ENCODE data around the gene CCDC83. TPM values are rescaled to one million over a fixed set of nuclear protein-coding genes. Genes with fewer than 3 reads are reported as not detected.
A peak's percentile ranks its signal among the peaks of the same experiment; 100 is the strongest.

Gene CCDC83
- not detected in 2 replicates for total RNA-seq

DNA sequence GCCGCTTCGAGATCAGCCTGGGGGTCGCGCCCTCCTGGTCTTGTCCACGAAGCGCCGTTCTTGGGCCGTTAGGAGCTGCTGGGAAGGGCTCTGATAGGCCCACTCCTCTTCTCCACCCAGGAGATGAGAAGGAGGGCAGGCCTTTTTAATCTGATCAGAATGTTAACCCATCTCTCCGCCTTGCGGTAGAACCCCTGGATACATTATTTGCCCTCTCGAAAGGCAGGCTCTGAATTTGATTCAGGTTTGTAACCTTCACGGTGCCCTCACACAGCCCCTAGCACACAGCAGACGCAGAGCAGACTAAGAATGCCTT lies at the start of gene CCDC83:
CCDC83 (plus strand) TSS at position 43 of the 316 bp plus-strand sequence. CDS start 9,741 bp downstream, outside the sequence.
- DNase-seq (ENCODE audit: extremely low read depth, low read depth, low spot score), result no peak

DNA sequence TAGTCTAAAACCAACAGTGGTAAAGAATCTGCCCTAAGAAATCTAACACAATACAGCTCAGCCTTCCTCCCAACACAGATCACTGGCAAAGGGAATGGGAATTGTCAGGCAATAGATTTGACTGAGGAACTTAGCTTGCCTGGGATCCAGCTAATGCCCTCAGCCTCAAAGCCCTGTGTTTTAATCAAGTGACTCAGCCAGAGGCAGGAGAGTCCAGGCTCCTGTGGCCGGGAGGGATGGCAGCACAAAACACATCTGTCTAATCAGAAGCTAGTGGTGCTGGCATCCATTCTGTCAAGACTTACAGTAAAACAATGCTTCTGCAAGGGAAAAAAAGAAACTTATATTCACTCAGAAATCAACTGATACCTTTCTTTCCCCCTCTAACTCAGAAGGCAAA lies 49.8 kb upstream of the CCDC83 start:
- no peak for DNase-seq (ENCODE audit: extremely low read depth, low read depth, low spot score)

DNA sequence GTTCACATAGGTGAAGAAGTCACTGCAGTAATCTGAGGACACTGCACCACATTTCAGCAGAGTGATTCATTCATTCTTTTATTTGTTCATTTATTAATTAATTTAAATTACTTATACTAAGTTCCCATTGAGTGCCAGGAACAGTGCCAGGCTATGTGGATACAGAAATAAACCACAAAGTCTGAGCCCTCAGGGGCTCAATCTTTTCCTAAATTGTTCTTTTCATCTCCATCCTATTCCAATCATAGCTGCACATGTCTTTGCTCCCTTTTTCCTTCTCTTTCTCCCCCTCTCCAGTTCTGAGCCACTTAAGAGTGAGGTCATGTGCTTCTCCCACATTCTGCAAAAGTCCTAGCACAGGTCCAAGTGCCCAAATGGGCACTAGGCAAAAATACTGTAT lies 49.2 kb upstream of the CCDC83 start:
- no peak for DNase-seq (ENCODE audit: extremely low read depth, low read depth, low spot score)

DNA sequence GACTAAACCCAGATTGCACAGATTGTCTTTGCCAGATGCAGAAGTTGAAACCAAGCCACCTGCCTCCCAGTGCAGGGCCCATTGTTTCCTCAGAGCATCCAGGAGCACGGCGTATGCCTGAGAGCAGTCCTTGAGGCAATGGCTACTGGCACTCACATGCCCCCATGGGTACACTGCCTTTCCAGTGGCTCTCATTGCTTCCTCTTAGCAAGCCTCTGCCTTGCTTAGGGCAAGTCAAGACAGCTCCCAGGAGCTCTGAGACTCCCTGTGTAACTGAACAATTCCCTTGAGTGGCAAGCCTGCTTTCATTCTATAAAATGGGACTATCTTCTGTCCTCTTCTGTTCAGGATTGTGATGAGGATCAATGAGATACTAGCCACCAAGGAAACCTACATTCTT lies 48.3 kb upstream of the CCDC83 start:
- no peak for DNase-seq (ENCODE audit: extremely low read depth, low read depth, low spot score)

DNA sequence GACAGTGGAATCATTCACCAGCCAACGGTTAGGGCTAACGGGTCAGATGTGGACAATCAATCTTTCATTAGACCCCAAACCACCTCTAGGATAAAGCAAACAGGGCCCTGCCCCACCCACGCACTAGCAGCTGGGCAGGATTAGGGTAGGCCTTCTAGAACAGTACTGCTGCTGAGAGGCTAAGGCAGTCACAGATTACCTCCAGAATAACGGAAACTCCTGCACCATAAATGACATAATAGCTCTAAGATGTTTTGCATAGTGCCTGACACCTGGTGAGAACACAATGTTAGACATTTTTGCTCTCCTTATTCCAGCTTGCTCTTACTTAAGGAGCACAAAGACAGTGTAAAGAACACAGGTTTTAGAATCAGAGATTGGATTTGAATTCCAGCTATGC lies 46.0 kb upstream of the CCDC83 start:
- DNase-seq (ENCODE audit: extremely low read depth, low read depth, low spot score), result no peak

DNA sequence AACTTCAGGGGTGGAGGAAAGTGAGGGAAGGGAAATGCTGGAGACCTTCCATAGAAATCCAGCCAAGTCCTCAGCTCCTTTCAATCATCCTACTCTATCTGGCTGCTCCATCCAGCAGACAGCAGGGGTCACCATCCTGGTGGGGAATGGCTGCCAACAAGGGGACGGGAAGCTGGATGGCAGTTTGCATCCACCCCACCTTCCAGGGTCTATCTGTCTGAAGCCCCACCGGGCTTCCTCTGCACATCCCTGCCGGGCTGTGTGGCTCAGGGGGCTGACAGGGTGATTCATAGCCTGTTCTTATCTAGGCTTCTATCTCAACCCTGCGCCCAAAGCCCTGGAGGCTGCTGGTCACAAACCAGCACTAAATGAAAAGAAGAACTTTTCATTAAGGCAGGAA lies 45.3 kb upstream of the CCDC83 start:
- no peak for DNase-seq (ENCODE audit: extremely low read depth, low read depth, low spot score)

DNA sequence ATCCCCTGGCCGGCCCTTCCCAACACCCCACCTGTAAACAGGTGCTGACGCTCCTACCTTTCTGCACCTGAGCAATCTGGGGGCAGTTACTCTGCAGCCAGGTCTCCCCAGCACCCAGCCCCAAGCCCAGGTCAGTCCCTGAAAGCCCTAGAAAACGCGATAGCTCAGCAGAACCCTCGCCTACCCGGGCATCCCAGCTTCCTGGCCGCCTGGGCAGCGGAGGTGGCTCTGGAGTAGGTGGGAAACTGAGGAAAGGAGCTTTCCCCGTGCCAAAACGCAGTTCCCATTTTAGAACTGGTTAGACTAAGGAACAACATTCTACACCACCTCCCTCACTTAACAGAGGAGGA lies 44.7 kb upstream of the CCDC83 start:
- no peak for DNase-seq (ENCODE audit: extremely low read depth, low read depth, low spot score)

DNA sequence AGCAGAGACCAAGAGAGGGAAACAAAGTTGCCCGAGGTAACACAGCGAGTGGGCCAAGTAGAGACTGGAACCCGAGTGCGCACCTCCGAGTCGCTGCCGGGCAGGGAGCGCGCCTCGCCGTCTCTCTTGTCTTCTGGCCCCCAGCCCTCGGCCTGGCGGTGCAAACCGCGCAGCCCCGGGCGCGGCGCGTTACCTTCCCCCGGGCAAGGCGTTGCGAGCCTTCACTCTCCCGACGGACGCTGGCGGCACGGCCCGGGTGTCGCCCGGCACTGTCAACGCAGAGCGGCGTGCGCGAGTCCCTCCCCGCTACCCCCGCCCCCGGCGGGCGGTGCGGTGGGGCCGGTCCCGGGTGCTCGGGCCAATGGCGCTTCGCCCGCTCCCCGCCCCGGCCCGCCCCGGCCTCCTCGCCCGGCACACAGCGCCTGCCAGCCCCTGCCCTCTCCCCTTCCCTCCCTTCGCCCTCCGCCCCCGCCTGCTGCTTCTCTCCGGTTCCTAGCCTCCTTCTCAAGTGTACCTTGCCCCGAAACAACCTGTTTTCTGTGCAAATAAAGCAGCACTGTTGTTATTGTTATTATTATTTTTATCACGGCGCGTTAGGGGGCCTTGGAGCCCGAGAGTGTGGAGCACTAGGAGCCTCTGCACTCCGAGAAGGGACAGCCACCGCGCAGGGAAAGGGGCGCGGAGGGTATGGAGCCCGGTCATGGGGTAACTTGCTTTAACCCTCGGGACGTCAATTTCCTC lies 44.1 kb upstream of the CCDC83 start, which contains the start of gene SYTL2:
SYTL2 (minus strand) TSS at position 271 of the 741 bp plus-strand sequence. CDS start 53,416 bp downstream, outside the sequence.
- DNase-seq (ENCODE audit: extremely low read depth, low read depth, low spot score), result no peak

DNA sequence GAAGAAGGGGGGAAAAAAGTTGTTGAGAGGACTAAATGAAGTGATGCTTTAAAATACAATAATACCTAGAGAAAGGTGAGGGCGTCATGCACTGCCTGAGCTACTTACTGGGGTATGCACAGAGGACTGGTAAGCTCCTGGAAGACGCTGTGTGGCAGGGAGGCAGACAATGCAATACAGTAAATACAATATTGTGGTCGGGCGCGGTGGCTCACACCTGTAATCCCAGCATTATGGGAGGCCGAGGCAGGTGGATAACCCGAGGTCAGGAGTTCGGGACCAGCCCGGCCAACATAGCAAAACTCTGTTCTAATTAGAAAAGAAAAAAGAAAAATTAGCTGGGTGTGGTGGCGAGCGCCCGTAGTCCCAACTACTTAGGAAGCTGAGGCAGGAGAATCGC lies 43.6 kb upstream of the CCDC83 start:
- no peak for DNase-seq (ENCODE audit: extremely low read depth, low read depth, low spot score)

DNA sequence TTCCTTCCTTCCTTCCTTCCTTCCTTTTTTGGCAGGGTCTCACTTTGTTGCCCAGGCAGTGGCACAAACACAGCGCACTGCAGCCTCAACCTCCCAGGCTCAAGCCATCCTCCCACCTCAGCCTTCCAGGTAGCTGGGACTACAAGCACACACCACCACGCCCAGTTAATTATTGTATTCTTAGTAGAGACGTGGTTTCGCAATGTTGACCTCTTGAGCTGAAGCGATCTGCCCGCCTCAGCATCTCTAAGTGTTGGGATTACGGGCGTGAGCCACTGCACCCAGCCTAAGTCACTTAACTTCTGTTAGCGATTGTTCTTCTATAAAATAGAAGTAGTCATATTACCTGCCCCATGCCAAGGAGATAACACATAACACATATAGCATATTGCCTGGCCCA lies 41.5 kb upstream of the CCDC83 start:
- DNase-seq (ENCODE audit: extremely low read depth, low read depth, low spot score), result no peak

DNA sequence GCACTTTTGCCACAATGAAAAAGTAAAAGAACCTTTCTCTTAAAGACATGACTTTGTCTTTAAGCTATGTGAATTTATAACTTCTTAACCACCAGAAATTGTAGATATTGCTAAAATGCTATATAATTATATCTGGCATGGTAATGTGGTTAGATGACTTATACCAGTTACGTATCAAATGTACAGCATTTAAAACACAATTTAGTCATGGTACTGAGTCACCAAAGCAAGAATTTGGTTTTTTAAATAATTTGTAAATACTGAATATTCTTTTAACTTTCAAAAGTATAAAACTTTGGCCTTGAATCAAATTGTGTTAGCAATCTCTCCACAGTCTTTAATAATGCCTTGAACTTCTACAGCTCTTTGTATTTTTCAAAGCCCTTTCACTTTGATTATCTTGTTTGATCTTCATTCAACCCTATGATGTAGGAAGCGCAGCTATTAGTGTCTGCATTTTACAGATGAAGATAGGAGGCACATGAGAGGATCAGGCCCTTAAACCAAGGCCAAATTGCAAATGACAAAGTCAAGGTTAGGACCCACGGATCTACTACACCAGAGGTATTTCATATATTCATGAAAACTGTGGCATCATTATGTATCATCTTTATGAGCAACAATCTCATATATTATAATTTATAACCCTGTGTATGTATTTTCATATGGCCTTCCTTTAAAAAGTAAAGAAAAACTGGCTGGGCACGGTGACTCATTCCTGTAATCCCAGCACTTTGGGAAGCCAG lies 39.8 kb upstream of the CCDC83 start:
- no peak for DNase-seq (ENCODE audit: extremely low read depth, low read depth, low spot score)

DNA sequence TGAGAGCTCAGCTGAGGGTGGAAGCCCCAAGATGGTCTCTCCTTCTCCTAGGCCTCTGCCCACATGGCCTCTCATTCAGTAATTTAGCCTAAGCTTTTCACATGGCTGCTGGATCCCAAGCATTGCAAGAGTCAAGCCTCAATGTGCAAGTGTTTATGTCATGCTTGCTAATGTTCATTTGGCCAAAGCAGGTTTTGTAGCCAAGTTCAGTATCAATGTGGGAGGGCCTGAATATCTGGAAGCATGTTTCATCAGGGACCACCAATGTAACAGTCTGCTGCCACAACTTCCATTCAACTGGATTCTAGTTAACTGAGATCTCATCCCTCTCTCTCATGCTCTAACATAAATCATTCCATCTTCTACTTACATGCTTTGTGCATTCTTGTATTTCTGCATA lies 35.7 kb upstream of the CCDC83 start:
- no peak for DNase-seq (ENCODE audit: extremely low read depth, low read depth, low spot score)

DNA sequence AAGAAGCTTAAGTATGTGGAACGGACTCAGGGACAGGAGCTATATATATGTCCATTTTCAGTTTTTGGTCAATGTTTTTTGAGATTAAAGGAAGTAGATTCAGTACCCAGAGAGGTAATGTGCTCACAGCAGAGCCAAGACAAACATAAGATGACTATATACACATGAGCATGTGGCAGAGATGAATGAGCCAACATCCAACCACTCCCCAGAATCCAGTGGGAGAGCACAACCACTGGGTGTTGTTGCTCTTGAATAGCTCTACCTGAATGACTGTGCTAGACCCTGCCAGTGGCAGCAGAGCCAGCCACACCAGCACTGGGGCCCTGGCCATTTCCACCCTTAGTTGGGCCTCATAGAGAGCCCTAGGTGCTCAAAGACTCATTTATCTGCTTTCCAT lies 33.5 kb upstream of the CCDC83 start:
- DNase-seq (ENCODE audit: extremely low read depth, low read depth, low spot score), result no peak

DNA sequence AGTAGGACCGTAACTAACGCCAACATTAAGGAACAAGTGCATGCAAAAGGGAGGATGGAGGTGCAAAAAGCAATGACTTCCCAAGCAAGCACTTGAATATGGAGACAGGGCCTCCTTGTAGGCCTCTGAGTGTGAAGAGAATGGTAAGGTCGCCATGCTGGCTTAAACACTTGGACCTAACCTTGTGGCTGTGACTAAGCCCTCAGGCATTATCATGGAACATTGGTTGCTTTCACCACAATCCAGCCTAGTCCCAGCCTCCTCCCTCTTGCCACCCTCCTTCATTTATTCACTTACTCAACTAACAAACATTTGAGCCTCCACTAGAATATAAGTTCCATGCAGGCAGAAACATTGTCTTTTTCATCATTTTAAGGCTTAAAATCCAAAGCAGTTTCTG lies 32.4 kb upstream of the CCDC83 start:
- DNase-seq (ENCODE audit: extremely low read depth, low read depth, low spot score), result no peak

DNA sequence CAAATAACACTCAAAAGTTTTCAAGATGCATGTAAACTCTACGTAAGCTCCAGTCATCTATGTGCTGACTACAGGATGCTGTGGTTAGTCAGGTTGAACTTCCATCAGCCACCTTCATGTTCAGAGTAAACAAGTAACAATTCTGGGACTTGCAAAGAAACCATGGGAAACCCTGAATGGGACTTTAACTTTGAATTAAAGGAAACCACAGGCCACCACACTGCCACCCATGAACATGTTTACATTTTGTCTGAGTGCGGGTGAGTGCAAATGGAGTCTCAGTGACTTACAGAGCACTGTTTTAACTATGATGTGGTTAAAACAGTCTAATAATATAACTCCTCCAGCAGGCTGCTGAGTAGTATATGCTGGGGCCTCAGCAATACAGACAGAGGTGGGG lies 31.4 kb upstream of the CCDC83 start:
- no peak for DNase-seq (ENCODE audit: extremely low read depth, low read depth, low spot score)

DNA sequence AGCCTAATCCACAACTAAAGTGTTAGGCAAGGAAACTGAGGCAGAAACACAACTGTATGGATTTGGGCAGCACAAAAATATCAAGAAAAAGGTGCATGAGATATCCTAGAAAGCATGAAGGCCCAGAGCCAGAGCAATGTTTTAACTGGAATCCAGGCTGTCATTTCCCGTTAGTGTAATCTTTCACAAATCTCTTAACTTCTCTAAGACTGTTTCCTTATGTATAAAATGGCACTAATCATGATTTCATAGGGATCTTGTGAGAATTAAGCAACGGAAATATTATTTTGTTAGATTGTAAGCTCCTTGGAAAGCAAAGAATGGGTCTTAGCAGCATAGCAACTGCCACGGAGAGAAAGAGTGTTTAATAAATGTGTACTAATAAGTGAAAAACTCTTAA lies 29.6 kb upstream of the CCDC83 start:
- DNase-seq (ENCODE audit: extremely low read depth, low read depth, low spot score), result no peak

DNA sequence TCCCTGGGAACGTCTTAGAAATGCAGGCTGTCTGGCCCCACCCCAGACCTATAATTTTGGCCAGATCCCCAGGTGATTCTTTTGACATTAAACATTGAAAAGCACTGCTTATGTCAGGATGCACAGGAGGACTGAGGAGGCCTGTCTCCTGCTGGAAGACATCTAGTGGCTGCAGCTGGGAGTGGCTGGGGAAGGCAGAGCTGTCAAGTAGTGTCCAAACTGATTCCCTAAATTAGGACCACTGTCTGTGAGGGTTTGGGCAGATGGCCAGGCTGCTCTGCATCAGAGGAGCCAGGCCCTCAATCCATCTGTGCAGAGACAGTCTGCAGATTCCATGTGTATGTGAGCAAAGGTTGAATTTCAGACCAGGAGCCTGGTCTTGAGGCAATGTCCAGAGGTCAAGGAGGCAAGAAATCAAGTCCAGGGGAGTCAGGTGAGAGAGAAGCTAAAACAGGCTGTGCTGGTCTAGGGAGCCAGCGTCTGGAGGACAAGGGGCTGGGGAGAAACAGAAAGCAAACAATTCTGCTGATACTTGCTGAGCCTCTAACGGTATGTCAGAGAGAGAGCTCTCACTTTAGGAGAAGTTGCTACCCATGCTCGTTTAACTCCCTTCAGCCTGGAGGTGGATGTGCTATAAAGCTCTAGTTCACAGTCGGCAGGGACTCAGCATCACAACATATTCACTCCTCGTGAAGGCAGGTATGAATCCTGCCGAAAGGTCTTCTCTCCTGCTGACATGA lies 28.9 kb upstream of the CCDC83 start:
- no peak for DNase-seq (ENCODE audit: extremely low read depth, low read depth, low spot score)

DNA sequence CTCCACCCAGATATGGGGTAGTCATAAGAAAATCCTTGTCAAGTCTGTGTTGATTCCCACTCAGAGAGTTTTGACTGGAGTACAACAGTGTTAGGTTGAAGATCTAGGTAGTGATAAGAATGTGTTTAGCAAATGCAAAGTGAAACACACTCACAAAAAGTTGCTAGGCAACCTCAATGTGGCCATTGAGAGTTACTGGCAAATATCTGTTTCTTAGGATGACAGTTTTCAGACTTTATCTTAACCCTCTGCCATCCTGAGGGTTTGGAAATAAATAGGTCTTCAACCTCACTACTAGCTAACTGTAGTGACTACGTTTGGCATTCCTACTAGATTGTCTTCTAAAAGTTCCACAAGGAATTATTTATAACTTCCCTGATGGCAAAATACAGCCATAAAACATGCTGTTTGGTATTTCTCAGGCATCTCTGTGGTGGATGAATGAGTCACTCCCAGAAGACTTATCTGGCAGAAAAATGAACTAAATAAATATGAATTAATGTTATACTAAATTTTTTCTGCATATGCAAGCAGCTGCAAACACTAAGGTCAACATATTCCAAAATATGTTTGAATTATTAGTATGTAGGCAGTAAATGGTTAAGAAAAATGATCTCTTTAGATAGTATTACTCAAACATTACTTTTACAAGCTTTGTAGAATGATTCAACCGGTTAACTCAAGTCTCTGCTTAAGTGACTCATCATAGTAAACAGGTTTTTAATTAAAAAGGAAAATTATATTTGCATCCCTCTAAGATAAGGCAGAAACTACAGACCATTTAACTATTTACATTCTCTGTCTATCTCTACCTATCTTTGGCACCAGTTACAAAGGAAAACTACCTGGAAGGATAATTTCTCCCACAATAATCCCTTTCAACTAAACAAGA lies 27.2 kb upstream of the CCDC83 start:
- DNase-seq (ENCODE audit: extremely low read depth, low read depth, low spot score), result peak; percentile 65

DNA sequence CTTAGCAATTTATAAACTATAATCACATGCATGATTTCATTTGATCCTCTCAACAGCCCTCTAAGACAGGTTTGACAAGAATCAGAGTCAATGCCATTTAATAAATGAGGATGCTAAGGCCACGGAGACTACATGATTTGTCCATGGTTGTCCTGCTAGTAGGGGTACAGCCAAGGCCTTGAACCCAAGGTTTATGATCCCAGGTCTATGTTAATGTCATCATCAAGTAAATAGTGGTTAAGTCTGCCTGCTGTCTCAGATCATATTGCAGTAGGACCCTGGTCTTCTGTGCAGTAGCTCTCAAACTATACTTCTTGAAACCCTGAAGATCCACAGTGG lies 26.6 kb upstream of the CCDC83 start:
- no peak for DNase-seq (ENCODE audit: extremely low read depth, low read depth, low spot score)

DNA sequence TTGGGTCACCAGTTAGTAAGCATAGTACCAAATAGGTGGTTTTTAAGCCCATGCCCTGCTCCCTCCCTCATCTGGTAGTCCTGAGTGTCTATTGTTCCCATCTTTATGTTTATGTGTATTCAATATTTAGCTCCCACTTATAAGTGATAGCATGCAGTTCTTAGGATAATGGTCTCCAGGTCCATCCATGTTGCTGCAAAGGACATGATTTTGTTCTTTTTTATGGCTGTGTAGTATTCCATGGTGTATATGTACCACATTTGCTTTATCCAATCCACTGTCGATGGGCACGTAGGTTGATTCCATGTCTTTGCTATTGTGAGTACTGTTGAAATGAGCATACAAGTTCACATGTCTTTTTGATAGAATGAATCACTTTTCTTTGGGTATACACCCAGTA lies 26.0 kb upstream of the CCDC83 start:
- no peak for DNase-seq (ENCODE audit: extremely low read depth, low read depth, low spot score)

DNA sequence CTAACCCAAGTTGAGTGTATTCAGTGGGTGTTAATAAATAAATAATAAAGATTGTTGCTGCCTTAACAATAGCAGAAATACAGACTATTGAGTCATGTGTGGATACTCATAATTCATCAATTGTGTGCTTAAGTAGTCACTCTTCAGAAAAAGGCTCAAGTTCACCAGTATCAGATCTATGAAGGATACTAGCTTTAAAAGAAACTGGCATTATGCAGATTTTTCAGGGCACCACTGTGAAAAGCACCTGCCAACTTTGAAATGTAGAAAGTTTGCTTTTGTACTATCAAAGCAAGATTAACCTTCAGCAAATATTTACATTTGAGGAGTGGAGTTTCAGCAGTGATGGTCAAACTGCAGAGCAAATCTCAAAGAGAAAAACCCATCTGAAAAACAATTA lies 24.1 kb upstream of the CCDC83 start:
- no peak for DNase-seq (ENCODE audit: extremely low read depth, low read depth, low spot score)

Measured in glomerular endothelial cell (primary cell).